Pancreas (tissue), 10 donors: ENCODE results near the gene CGREF1. TPM values are rescaled to one million over a fixed set of nuclear protein-coding genes. Genes with fewer than 3 reads are reported as not detected.

Experiments used
- ATAC-seq, 4 donors: fragments of 200-7000 bp; cut with Tn5 transposase; one replicate each; pipeline versions ENCODE4 v1.8.0 to v1.9.1; 2020; ENCODE audit warnings: mild to moderate bottlenecking in 4 of 4, moderate library complexity in 4 of 4
- DNase-seq, 6 donors: peaks; one replicate each; pipeline ENCODE4 v3.0.0-alpha.2; 2020
- FAIRE-seq: peaks from 2 replicates; lab custom pipeline; 2012; peaks lifted over from hg19 to GRCh38; lab: Jason Lieb, UNC
- H3K27ac ChIP-seq, 4 donors: fragments of 200-600 bp; sonication (generic); 1 replicate in 3 of 4; 2 replicates in 1 of 4; pipeline versions ENCODE4 v1.5.0 to v1.8.0; 2020
- H3K27me3 ChIP-seq, 4 donors: fragments of 200-600 bp; one replicate each; pipeline ENCODE4 v1.8.0; 2021
- H3K36me3 ChIP-seq, 3 donors: fragments of 200-600 bp; sonication (generic) in 1 of 3; one replicate each; pipeline versions ENCODE4 v1.5.0 to v1.8.0; 2020 to 2021
- H3K4me1 ChIP-seq, 3 donors: fragments of 200-600 bp; one replicate each; pipeline ENCODE4 v1.8.0; 2021
- H3K4me3 ChIP-seq, 4 donors: fragments of 200-600 bp; sonication (generic) in 2 of 4; one replicate each; pipeline versions ENCODE4 v1.5.0 to v1.8.0; 2020 to 2021
- H3K9me3 ChIP-seq, 4 donors: fragments of 200-600 bp; one replicate each; pipeline ENCODE4 v1.8.0; 2021
- CTCF ChIP-seq, 4 donors: fragments of 200-600 bp; sonication (generic) in 3 of 4; IDR thresholded peaks; one replicate each; pipeline versions ENCODE4 v1.5.0 to v1.8.0; 2021; ENCODE audit warnings: antibody characterized with exemption in 4 of 4
- WGBS, 2 donors: extraction: QIAGEN DNeasy Blood & Tissue Kit; methylation state at CpG; one replicate each; pipeline ENCODE4 v1.1.7; 2013; 5-methylcytosine and 5-hydroxymethylcytosine counted together
- intact Hi-C, 3 donors: fragments of 100-400 bp; cut with DNase I; formaldehyde crosslinking; loops; one replicate each; pipeline versions ENCODE4 v1.11.1 to v1.14.2; 2022
- polyA plus RNA-seq, 2 donors: library from polyadenylated mRNA; stranded (reverse); fragments of 200-250 nt; gene quantifications; one replicate each; pipeline ENCODE4 v1.2.3, GENCODE V29; 2013
- total RNA-seq, 6 donors: library from RNA; stranded (reverse); fragmentation: NEBNext Ultra II Directional in 4 of 6; extraction: Animal tissue kit (Norgen Biotek cat#: 25700) in 4 of 6; gene quantifications; one replicate each; pipeline versions ENCODE4 v1.2.1 to v1.2.4, GENCODE V29; 2021 to 2023
- donor health status: healthy with polysubstance abuse.
- donor health status: DM: no; HTN: no; CAD: no; lungs with moderate emphysema.
- donor health status: DM: no; HTN: no; CAD: no.
- donor health status: control.
- donor health status: control.
- donor health status: Bipolar disorder and iron deficiency.
- donor health status: DM: yes; HTN: yes; CAD: no.
- donor health status: DM: no; HTN: no; CAD: no.
- donor health status: DM: no; HTN: no; CAD: no.
- donor health status: DM: yes; HTN: yes; CAD: no.

Gene CGREF1
- total and polyA plus RNA-seq, 8 donors = 0.42 to 1.2 (median 0.78) TPM; not detected in 1

GRCh38 chr2:27071277-27071989 lies 47.5 kb downstream of the CGREF1 start, which contains the start of gene OST4:
Gene OST4 (minus strand): TSS chr2:27071654.
- Histone ChIP-seq H3K4me1 (peaks cover 12 to 18% (median 13%) of the 10 kb centered on the region in 3 donors), H3K9me3 (no peaks in the 10 kb centered on the region), H3K36me3 (no peaks in the 10 kb centered on the region), H3K27ac (peak within 1 kb of the TSS; percentile 53 to 83 (median 69)), H3K4me3 (peak within 1 kb of the TSS; percentile 66 to 96 (median 89)), H3K27me3 (no peaks in the 10 kb centered on the region)
- FAIRE-seq (no peak), ATAC-seq (peak; percentile 95 to 98 (median 97)), DNase-seq (peak; percentile 91 to 96 (median 95))
- 0% methylated on average over 39 to 86 of the region's 86 CpGs for WGBS, 2 donors
- no peak for TF ChIP-seq CTCF (IDR thresholded peaks at IDR 0.05)
- intact Hi-C loops = no loop called here

GRCh38 chr2:27070653-27071276 lies 48.2 kb downstream of the CGREF1 start:
- H3K36me3 ChIP-seq = no peaks in the 10 kb centered on the region
- TF ChIP-seq CTCF (IDR thresholded peaks at IDR 0.05) = no peak
- H3K27me3 ChIP-seq = no peaks in the 10 kb centered on the region
- peaks cover 12 to 18% (median 13%) of the 10 kb centered on the region in 3 donors for H3K4me1 ChIP-seq
- FAIRE-seq (no peak), DNase-seq (no peak), ATAC-seq (peak in 3 of 4 donors; percentile 1 to 5 (median 4))
- peak overlapping the region; percentile 53 to 83 (median 69) for H3K27ac ChIP-seq
- WGBS, 2 donors = 3% methylated on average over 11 of the region's 11 CpGs
- intact Hi-C loops = no loop called here
- H3K4me3 ChIP-seq = peak overlapping the region; percentile 66 to 96 (median 89)
- no peaks in the 10 kb centered on the region for H3K9me3 ChIP-seq

GRCh38 chr2:27069961-27070618 lies 48.8 kb downstream of the CGREF1 start:
- peaks cover 12 to 18% (median 13%) of the 10 kb centered on the region in 3 donors for H3K4me1 ChIP-seq
- no peak overlapping the region for H3K27ac ChIP-seq
- no peaks in the 10 kb centered on the region for H3K27me3 ChIP-seq
- intact Hi-C loops = no loop called here
- no peak for TF ChIP-seq CTCF (IDR thresholded peaks at IDR 0.05)
- H3K36me3 ChIP-seq = no peaks in the 10 kb centered on the region
- 69 to 73% methylated on average over 8 of the region's 8 CpGs for WGBS, 2 donors
- FAIRE-seq (no peak), DNase-seq (no peak), ATAC-seq (no peak)
- peak overlapping the region in 3 of 4 donors; percentile 66 to 96 (median 89) for H3K4me3 ChIP-seq
- H3K9me3 ChIP-seq = no peaks in the 10 kb centered on the region

GRCh38 chr2:27069436-27069835 lies 49.5 kb downstream of the CGREF1 start:
- FAIRE-seq = no peak
- WGBS, 2 donors = 94% methylated on average over 6 of the region's 6 CpGs
- Histone ChIP-seq H3K9me3 (no peaks in the 10 kb centered on the region), H3K4me1 (peaks cover 12 to 18% (median 13%) of the 10 kb centered on the region in 3 donors), H3K27ac (no peak overlapping the region), H3K36me3 (no peaks in the 10 kb centered on the region), H3K4me3 (peak overlapping the region in 1 of 4 donors; percentile 96), H3K27me3 (no peaks in the 10 kb centered on the region)
- intact Hi-C loops = no loop called here
- ATAC-seq = no peak
- TF ChIP-seq CTCF (IDR thresholded peaks at IDR 0.05) = no peak
- DNase-seq = no peak
